ENCODE data around the gene PRTN3.
"Not testable (repeated sequence)": the region's sequence is repeated elsewhere in the genome, so short reads cannot be mapped to it uniquely, and the experiment has no call there.

The PRTN3 gene

DNA sequence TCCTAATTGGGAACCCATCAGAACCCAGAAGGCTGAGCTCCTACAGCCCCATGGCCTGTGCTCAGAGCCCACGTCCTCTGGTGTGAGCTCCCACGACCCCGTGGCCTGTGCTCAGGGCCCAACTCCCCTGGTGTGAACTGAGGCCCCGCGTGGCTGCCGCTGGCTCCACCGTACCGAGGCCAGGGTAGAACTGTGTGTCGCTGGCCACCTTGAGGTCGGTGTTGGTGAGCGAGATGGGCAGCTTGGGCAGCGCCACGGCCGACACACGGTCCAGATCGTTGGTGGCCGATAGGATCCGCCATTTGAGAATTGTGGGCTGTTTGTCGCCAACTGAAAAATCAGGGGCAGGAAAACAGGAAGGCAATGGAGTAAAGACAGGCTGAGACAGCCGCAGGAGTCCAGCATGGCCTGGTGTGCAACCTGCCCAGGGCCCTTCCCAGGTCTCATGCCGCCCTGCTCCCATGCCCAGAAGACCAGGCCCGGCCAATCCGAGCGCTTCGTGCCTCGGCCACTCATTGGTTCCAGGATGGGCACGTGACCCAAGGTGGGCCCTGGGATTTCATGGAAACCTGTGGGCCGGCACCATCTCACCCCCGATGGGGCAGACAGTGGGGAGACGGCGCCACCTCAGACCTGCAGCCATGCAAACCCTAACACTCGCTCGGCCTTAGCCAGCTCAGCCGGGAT is 40.7 kb downstream of the PRTN3 start:
- no peak for DNase-seq (ENCODE audit: low read depth in 2 of 2)

DNA sequence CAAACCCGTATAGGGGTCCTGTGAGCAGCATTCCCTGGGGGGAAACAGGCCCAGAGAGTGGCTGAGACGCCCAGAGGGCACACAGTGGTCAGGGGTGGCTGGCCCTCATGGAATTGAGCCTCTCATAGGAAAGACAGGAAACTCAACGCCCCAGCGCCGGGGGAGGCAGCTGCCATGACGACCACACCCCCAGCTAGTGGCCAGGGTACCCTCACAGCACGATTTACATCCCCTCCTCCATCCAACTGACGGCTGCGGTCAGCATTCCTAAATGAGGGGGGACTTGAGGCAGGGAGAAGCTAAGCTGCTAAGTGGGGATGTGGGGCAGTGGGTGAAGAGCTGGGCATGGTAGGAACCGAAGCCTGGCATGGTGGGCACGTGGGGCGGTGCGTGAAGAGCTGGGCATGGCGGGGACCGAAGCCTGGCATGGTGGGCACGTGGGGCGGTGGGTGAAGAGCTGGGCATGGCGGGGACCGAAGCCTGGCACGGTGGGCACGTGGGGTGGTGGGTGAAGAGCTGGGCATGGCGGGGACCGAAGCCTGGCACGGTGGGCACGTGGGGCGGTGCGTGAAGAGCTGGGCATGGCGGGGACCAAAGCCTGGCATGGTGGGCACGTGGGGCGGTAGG is 42.2 kb downstream of the PRTN3 start:
- DNase-seq (ENCODE audit: low read depth in 2 of 2): no peak

DNA sequence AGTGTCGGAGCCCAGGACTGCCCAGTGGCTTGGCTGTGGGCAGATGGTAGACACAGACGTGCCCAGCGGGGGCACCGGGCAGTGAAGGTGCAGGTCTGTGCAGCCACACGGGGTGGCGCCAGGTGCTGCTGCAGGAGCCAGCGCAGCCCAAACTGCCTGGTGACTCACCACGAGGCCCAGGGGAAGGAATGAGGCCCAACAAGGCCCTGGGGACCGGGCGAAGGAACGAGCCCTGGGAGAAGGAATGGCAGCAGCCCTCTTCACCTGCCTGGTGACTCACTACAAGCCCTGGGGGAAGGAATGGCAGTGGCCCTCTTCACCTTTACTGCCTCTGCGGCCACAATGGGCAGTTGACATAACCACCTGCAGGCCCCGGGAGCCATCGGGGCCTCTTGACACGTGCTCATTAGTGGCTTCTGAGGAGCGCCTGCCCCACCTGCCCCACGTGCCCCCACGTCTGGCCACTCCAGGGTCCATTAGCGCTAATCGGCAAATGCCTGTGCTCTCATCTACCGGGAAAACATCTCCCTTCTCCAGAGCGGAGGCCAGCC is 42.9 kb downstream of the PRTN3 start:
- DNase-seq (ENCODE audit: low read depth in 2 of 2): no peak

DNA sequence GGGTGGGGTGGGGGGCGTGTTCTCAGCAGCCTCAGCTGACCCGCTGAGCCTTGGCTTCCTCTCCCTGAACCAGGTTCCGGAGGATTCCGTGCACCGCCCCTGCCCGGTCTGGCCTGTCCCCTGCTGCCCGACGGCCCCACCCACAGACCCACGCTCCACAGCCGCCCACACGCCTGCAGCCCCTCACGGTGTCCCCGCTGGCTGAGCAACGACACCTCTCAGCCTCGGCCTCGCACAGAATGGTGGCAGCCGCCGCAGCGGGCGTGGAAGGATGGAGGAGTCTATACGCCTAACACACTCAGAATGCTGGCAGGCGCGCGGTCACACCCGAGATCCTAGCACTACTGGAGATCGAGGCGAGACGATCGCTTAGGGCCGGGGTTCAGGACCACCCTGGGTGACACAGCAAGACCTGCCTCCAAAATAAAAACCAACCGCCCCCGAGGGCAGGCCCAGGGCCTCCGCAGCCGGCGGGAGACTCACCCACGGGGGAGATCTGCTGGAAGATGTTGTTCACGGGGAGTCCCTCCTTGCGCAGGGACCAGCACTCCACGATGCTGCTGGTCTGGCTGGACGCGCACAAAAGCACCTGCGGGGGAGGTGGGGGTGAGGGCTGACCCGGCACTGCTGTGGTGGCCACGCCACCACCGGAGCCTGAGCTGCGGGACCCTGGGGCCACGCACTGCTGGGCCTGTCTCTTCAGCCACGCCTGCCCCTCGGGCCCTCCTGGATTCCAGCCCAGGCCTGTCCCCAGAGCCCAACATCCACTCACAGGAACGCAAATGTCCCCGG is 43.8 kb downstream of the PRTN3 start:
- no peak for DNase-seq (ENCODE audit: low read depth in 2 of 2)

DNA sequence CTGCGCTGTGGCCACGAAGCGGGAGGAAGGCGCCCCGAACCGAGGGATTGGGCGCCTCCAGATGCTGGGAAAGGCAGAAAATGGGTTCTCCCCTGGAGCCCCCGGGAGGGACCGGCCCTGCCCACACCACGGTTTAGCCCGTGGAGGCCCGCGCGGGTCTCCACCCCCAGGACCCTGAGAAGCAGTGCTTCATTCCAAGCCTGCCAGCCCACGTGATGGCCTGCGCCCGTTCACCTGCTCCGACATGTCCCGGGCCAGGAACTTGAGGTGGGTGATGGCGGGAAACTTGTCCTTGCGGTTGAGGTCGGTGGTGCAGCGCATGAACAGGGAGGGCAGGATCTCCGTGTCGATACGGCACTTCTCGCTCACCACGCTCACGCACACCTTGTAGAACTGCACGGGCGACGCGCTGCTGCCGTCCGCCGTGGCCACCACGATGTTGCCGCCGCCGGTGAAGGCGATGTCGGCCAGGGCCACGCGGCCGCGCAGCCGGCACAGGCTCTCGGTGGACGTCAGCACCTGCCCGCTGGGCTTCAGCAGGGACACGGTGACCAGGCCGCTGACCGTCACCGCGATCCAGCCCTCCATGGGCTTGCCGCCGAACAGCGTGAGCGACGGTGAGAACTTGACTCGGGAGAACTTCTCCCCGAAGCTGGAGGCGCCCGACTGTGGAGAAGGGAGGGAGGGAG is 44.9 kb downstream of the PRTN3 start:
- no peak for DNase-seq (ENCODE audit: low read depth in 2 of 2)

DNA sequence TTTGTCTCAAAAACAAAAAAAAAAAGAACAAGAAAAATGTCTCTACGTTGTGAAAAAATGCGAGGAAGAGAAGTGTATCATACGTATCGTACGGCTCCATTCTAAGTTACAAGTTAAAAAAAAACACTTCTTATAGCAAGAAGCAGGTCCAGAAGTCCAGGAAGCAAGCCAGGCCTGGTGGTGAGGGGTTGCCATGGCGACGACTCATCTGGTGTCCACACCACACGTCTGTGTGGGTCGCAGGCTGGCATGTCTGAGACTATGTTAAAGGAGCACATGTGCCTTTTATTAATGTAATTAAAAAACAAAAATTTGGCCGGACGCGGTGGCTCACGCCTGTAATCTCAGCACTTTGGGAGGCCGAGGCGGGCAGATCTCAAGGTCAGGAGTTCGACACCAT is 46.3 kb downstream of the PRTN3 start:
- no peak for DNase-seq (ENCODE audit: low read depth in 2 of 2)

DNA sequence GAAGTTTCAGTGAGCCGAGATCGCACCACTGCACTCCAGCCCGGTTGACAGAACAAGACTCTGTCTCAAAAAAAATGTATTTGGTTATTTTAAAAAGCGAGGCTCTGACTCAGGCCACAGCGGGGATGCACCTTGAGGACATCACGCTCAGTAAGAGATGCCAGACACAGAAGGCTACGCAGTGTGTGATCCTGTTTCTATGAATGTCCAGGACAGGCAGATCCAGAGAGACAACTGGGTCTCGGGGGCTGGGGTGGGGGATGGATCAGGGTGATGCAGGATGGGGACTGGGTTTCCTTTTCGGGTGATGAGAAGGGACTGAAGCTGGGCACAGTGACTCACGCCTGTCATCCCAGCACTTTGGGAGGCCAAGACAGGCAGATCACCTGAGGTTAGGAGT is 46.8 kb downstream of the PRTN3 start:
- DNase-seq (ENCODE audit: low read depth in 2 of 2): no peak

DNA sequence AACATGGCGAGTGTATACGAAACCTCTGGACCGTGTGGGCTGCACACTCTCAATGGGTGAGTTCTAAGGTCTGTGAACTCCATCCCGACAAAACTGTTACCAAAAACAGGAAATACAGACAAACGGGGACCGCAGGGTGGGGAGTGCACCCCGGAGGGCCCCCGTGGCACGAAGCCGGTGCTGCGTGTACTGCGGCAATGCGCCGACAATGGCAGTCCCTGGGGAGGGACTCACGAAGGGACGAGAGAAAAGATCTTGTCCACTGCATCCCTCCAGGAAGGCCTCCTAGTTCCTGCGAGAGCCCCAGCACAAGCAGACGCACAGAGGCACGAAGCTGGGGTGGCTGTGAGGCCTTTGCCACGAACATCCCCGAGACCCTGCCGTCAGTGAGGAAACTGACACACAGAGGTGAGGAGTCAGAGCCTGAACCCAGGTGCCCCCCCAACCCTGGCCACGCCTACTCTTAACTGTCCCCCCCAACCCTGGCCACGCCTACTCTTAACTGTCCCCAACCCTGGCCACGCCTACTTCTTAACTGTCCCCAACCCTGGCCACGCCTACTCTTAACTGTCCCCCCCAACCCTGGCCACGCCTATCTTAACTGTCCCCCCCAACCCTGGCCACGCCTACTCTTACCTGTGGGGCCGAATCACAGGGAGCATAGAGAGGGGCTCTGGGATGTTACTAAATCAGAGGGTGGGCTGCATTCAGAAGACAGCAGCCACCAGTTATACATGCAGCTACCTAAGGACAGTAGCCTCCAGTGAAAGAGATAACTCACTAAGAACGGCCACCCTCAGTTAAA is 48.0 kb downstream of the PRTN3 start:
- DNase-seq (ENCODE audit: low read depth in 2 of 2): no peak

DNA sequence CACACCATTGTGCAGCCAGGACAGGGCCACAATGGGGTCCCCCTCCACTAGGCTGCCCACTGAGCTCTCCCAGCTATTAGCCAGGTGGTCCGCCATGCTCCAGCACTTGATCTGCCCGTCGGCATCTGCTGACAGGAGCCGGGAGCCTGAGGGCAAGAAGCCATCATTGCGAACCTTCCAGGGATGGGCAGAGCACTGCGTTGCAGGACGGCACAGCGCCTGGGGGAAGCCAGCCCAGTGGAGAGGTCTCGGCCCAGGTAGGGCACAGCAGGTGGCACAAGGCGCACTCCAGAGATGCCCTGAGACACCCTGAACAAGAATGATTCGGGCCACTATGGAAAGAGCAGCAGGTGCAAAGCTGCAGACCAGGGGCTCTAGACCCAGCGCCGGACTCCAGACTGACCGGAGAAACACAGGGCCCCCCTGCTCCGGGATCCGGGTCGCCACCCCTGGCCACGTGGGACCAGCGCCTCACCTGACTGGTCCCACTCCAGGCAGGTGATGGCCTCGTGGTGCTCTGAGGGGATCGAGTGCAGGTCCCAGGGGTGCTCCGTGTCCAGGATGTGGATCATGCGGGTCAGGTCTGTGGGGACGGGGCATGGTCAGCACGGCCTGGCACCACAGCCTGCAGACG is 49.0 kb downstream of the PRTN3 start:
- DNase-seq (ENCODE audit: low read depth in 2 of 2): no peak

DNA sequence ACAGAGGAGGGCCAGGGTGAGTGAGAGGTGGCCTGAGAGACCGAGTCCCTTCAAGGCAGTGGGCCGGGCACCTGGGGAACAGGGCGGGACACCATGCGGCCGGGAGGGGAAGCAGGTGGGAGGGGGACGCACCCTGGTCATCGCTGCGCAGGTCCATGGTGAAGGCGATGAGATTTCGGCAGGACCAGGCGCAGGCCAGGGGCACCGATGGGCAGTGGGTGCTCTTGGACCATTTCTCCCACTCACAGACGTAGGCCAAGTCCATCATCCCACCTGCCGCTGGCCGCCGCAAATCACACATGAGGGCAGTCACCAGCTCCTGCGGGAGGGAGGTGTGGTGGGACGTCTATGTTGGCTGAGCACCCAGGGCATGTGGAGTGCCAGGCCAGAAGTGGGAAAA is 50.0 kb downstream of the PRTN3 start:
- no peak for DNase-seq (ENCODE audit: low read depth in 2 of 2)

DNA sequence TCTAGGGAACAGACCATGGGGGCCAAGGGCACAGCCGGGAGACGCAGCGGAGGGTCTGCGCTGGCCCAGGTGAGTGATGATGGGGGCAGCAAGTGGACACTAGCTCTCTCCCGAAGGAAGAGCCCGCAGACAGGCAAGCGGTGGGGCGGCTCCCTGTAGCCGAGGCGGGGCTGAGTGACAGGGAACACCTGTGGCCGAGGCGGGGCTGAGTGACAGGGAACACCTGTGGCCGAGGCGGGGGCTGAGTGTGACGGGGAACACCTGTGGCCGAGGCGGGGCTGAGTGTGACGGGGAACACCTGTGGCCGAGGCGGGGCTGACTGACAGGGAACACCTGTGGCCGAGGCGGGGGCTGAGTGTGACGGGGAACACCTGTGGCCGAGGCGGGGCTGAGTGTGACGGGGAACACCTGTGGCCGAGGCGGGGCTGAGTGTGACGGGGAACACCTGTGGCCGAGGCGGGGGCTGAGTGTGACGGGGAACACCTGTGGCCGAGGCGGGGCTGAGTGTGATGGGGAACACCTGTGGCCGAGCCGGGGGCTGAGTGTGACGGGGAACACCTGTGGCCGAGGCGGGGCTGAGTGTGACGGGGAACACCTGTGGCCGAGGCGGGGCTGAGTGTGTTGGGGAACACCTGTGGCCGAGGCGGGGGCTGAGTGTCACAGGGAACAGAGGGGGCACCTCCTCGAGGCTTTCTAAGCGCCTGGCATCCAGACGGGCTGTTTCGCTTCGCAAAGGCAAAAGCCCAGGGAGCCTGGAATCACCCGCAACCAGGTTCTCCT is 50.8 kb downstream of the PRTN3 start:
- DNase-seq (ENCODE audit: low read depth in 2 of 2): not testable (repeated sequence)

DNA sequence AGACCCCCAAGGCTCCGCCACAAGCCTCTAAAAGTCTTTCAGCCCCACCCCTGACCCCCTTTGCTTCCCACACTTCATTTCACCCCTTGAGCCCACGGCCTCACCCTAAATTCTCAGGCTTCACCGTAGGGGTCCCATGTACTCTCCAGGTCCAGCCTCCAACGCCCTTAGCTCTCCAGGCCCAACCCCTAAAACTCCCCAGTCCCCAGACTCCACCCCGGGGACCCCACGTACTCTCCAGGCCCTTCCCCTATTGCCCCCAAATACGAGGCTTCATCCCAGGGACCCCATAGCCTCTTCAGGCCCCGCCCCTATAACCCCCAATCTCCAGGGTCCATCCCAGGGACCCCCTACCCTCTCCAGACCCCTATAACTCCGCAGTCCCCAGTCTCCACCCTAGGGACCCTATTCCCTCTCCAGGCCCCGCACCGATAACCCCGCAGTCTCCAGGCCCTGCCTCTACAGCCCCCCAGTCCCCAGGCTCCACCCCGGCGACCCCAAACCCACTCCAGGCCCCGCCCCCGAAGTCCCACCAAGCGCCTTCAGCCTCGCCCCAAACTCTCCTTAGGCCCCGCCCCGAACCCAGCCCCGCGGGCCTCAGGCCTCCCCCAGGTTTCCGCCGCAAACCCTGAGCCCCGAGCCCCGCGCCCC is 51.6 kb downstream of the PRTN3 start:
- DNase-seq (ENCODE audit: low read depth in 2 of 2): no peak

DNA sequence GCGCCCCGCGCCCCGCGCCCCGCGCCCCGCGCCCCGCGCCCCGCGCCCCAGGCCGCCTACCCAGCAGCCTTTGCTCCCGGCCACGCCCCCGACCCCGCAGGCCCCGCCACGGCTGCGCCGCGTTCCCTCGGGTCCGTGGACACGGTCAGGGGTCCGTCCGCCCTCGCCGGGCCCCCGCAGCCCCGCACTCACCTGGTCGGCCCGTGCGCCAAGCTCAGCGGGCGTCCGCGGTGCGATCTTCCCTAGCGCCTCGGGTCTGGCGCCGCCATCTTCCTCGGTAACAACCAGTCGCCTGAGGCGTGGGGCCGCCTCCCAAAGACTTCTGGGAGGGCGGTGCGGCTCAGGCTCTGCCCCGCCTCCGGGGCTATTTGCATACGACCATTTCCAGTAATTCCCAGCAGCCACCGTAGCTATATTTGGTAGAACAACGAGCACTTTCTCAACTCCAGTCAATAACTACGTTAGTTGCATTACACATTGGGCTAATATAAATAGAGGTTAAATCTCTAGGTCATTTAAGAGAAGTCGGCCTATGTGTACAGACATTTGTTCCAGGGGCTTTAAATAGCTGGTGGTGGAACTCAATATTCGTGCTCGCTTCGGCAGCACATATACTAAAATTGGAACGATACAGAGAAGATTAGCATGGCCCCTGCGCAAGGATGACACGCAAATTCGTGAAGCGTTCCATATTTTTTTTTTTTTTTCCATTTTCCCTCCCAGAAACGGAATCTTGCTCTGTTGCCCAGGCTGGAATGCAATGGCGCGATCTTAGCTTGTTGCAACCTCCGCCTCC is 52.3 kb downstream of the PRTN3 start, which contains the start of the genes MED16 and RNU6-9:
Gene MED16, minus strand, starts transcription at position 294 of the 796 bp plus-strand sequence. CDS start 2,056 bp downstream, outside the sequence.
Gene RNU6-9, plus strand, starts transcription at position 591 of the 796 bp plus-strand sequence.
- DNase-seq (ENCODE audit: low read depth in 2 of 2): peak; percentile 75 to 78

DNA sequence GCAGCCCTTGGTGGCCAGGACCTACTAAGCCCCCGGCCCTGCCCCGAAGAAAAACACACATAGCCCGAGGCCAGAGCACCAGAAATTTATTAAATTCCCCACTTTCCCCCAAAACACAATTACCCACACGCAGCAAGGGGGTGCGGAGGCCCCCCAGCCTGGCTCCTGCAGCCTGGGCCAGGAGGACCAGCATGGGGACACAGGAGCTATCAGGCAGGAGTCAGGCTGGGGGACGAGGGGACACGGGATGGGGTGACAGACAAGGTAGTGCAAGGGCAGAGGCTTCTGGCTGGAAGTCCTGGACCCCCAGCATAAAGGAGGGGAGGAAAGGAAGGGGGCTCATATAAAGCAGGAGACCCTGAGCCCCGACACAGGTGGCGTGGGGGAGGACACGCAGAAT is 55.6 kb downstream of the PRTN3 start:
- DNase-seq (ENCODE audit: low read depth in 2 of 2): no peak

DNA sequence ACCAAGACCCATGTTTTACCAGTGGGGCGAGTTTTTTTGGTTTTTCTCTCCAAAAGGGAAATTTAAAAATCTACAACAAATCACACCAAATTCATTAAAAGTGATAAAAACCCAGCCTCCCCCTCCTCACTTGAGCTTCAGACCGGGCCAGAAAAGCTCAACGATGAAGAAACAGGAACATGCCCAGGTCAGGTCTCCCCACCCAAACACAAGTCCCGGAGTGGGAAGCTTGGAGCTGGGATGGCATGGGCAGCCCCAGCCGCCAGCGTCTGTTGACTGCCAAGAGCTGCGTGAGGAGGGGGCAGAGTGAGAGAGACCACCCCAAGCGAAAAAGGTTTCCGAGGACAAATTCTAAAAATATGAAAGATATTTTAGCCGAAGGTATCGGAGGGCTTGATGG is 56.2 kb downstream of the PRTN3 start:
- no peak for DNase-seq (ENCODE audit: low read depth in 2 of 2)

DNA sequence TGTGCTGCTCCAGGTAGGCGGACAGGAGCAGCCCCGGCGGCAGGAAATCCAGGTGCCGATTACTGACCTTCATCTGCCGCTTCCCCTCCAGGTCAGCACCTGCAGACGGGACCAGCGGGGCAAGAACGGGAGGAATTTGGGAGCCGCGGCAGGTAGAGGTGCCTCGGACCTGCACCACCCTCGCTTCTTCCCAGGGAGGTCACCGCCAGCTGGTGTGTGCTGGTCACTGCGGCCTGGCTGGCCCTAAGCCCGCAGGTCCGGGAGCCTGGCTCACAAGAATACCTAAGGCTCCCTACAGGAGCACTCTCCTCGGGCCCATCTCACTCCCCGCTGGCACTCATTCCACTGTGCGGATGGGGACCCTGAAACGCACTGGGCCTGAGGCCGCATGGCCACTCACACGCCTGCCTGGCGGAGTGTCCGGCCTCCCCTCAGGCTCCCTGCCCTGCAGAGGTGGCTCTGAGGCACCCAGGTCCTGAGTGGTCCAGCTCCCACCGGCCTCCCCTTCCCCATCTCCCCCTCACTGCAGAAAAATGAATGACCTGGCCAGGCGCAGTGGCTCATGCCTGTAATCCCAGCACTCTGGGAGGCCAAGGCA is 56.7 kb downstream of the PRTN3 start:
- DNase-seq (ENCODE audit: low read depth in 2 of 2): no peak

Data from activated CD4-positive, alpha-beta T cell treated with anti-CD3 and anti-CD28 coated beads for 24 hours (primary cell).